H9 (cell line): ENCODE measurements around the gene MICAL2. TPM values are rescaled to one million over a fixed set of nuclear protein-coding genes. Genes with fewer than 3 reads are reported as not detected.

ENCODE experiments used
- DNase-seq: peaks from one replicate; pipeline ENCODE4 v3.0.0-alpha.2; 2017
- H2AFZ ChIP-seq: one replicate; pipeline ENCODE4 v1.6.1; 2013; ENCODE audit warnings: mild to moderate bottlenecking, low read length, control low read depth, moderate library complexity
- H2AK5ac ChIP-seq: 2 replicates; pipeline ENCODE4 v1.6.1; 2013; ENCODE audit warnings: low read length, control low read depth, mixed read lengths; ENCODE audit not compliant: insufficient read length
- H2BK120ac ChIP-seq: one replicate; pipeline ENCODE4 v1.6.1; 2013; ENCODE audit warnings: low read depth, mild to moderate bottlenecking, low read length, control low read depth, inconsistent platforms; ENCODE audit not compliant: poor library complexity, severe bottlenecking
- H2BK12ac ChIP-seq: 2 replicates; pipeline ENCODE4 v1.6.1; 2013; ENCODE audit warnings: low read length, control low read depth, mixed read lengths, low read depth; ENCODE audit not compliant: insufficient read length
- H2BK15ac ChIP-seq: 2 replicates; pipeline ENCODE4 v1.6.1; 2013; ENCODE audit warnings: low read depth, low read length, control low read depth
- H2BK20ac ChIP-seq: one replicate; pipeline ENCODE4 v1.6.1; 2013; ENCODE audit warnings: low read depth, mild to moderate bottlenecking, low read length, control low read depth, inconsistent platforms; ENCODE audit not compliant: poor library complexity, severe bottlenecking
- H2BK5ac ChIP-seq: 2 replicates; pipeline ENCODE4 v1.6.1; 2013; ENCODE audit warnings: low read length, control low read depth, mixed read lengths; ENCODE audit not compliant: insufficient read length
- H3K14ac ChIP-seq: 2 replicates; pipeline ENCODE4 v1.6.1; 2013; ENCODE audit warnings: low read length, control low read depth; ENCODE audit not compliant: insufficient read depth
- H3K18ac ChIP-seq: 2 replicates; pipeline ENCODE4 v1.6.1; 2013; ENCODE audit warnings: low read depth, mild to moderate bottlenecking, mixed read lengths, low read length, control low read depth; ENCODE audit not compliant: insufficient read length
- H3K23ac ChIP-seq: 2 replicates; pipeline ENCODE4 v1.6.1; 2013; ENCODE audit warnings: low read length, control low read depth, mixed read lengths, low read depth; ENCODE audit not compliant: insufficient read length
- H3K23me2 ChIP-seq: 2 replicates; pipeline ENCODE4 v1.6.1; 2013; ENCODE audit warnings: low read depth, mild to moderate bottlenecking, mixed read lengths, low read length, control low read depth; ENCODE audit not compliant: insufficient read length, poor library complexity, severe bottlenecking
- H3K27ac ChIP-seq: 2 replicates; pipeline ENCODE4 v1.5.1; 2013; ENCODE audit warnings: low read length, control low read depth, mixed read lengths, low read depth; ENCODE audit not compliant: insufficient read length
- H3K27me3 ChIP-seq: 2 replicates; pipeline ENCODE4 v1.6.1; 2013; ENCODE audit warnings: low read length, control low read depth, inconsistent platforms; ENCODE audit not compliant: insufficient read depth
- H3K4ac ChIP-seq: 2 replicates; pipeline ENCODE4 v1.6.1; 2013; ENCODE audit warnings: low read depth, mild to moderate bottlenecking, control low read depth, inconsistent platforms, low read length, moderate library complexity
- H3K4me1 ChIP-seq: 2 replicates; pipeline ENCODE4 v1.6.1; 2013; ENCODE audit warnings: low read length, control low read depth, inconsistent platforms; ENCODE audit not compliant: insufficient read depth
- H3K4me2 ChIP-seq: 2 replicates; pipeline ENCODE4 v1.6.1; 2013; ENCODE audit warnings: low read length, control low read depth, mixed read lengths; ENCODE audit not compliant: insufficient read length, insufficient read depth
- H3K56ac ChIP-seq: 2 replicates; pipeline ENCODE4 v1.6.1; 2013; ENCODE audit warnings: low read depth, mild to moderate bottlenecking, mixed read lengths, low read length, control low read depth; ENCODE audit not compliant: insufficient read length
- H3K79me1 ChIP-seq: 2 replicates; pipeline ENCODE4 v1.6.1; 2013; ENCODE audit warnings: low read depth, mild to moderate bottlenecking, moderate library complexity, low read length, control low read depth, inconsistent platforms; ENCODE audit not compliant: insufficient read depth, poor library complexity, severe bottlenecking
- H3K79me2 ChIP-seq: 2 replicates; pipeline ENCODE4 v1.6.1; 2013; ENCODE audit warnings: low read length, control low read depth, inconsistent platforms; ENCODE audit not compliant: insufficient read depth
- H3K9ac ChIP-seq: 2 replicates; pipeline ENCODE4 v1.6.1; 2013; ENCODE audit warnings: low read length, control low read depth, mixed read lengths; ENCODE audit not compliant: insufficient read length; ENCODE audit errors: extremely low read depth
- H3K9me3 ChIP-seq: one replicate; pipeline ENCODE4 v1.6.1; 2013; ENCODE audit warnings: low read depth, low read length, inconsistent platforms; ENCODE audit not compliant: control insufficient read depth
- H3T11ph ChIP-seq: one replicate; pipeline ENCODE4 v1.6.1; 2013; ENCODE audit warnings: mild to moderate bottlenecking, low read length, control low read depth, inconsistent platforms
- H4K20me1 ChIP-seq: one replicate; pipeline ENCODE4 v1.6.1; 2013; ENCODE audit not compliant: control insufficient read depth, insufficient read length, insufficient read depth
- H4K5ac ChIP-seq: 2 replicates; pipeline ENCODE4 v1.6.1; 2013; ENCODE audit warnings: low read depth, mild to moderate bottlenecking, mixed read lengths, low read length, control low read depth; ENCODE audit not compliant: insufficient read length
- H4K8ac ChIP-seq: replicated peaks from 2 replicates; pipeline ENCODE4 v1.6.1; 2013; ENCODE audit warnings: low read length, control low read depth, mixed read lengths, low read depth; ENCODE audit not compliant: insufficient read length
- H4K91ac ChIP-seq: 2 replicates; pipeline ENCODE4 v1.6.1; 2013; ENCODE audit warnings: low read depth, mild to moderate bottlenecking, moderate library complexity, mixed read lengths, low read length, control low read depth; ENCODE audit not compliant: insufficient read length
- H3K27ac Mint-ChIP-seq, 3 experiments: 2 replicates in 2 of 3; 3 replicates in 1 of 3; pipeline ENCODE4 v1.8.0; 2020 to 2021; ENCODE audit warnings: mixed read lengths in 3 of 3, mild to moderate bottlenecking in 1 of 3, moderate library complexity in 1 of 3
- H3K27me3 Mint-ChIP-seq: 2 replicates; pipeline ENCODE4 v1.8.0; 2021; ENCODE audit warnings: low read depth, mild to moderate bottlenecking, moderate library complexity, mixed read lengths
- H3K36me3 Mint-ChIP-seq, 3 experiments: 2 replicates in 2 of 3; 3 replicates in 1 of 3; pipeline ENCODE4 v1.8.0; 2020 to 2021; ENCODE audit warnings: low read depth in 3 of 3, mixed read lengths in 3 of 3; ENCODE audit not compliant: insufficient read depth in 1 of 3
- H3K4me1 Mint-ChIP-seq, 2 experiments: 2 replicates each; pipeline ENCODE4 v1.8.0; 2020; ENCODE audit warnings: mixed read lengths in 2 of 2
- H3K4me3 Mint-ChIP-seq, 2 experiments: 2 replicates in 1 of 2; 3 replicates in 1 of 2; pipeline ENCODE4 v1.8.0; 2020 to 2021; ENCODE audit warnings: mild to moderate bottlenecking in 2 of 2, mixed read lengths in 2 of 2, moderate library complexity in 1 of 2
- H3K9me3 Mint-ChIP-seq, 2 experiments: 2 replicates in 1 of 2; 3 replicates in 1 of 2; pipeline ENCODE4 v1.8.0; 2020; ENCODE audit warnings: mild to moderate bottlenecking in 2 of 2, mixed read lengths in 2 of 2, moderate library complexity in 1 of 2
- WGBS: extraction: QIAGEN DNeasy Blood & Tissue Kit; methylation state at CpG from one replicate; pipeline ENCODE4 v1.1.7; 2013; ENCODE audit warnings: missing lambda C conversion rate, low lambda C conversion rate, mixed read lengths; ENCODE audit not compliant: insufficient read length; ENCODE audit errors: extremely low coverage; 5-methylcytosine and 5-hydroxymethylcytosine counted together
- total RNA-seq: library from RNA; stranded (reverse); gene quantifications from 2 replicates; pipeline ENCODE4 v1.2.1, GENCODE V29; 2021
- TF ChIP-seq, protein P1 (sequence below): fragments of 200-600 bp; sonication (generic); conservative IDR thresholded peaks from 3 replicates; pipeline ENCODE4 v1.8.0; 2021; ENCODE audit warnings: antibody characterized with exemption, mild to moderate bottlenecking

The MICAL2 gene
- total RNA-seq, 1 experiment from 2014 or later: 4.7 TPM

- H2AFZ ChIP-seq: no peak overlapping the region
- peaks cover 10 to 13% of the 10 kb centered on the region in 2 experiments for H3K4me1 Mint-ChIP-seq
- H2BK15ac ChIP-seq: no peak overlapping the region
- no peak overlapping the region for H2BK120ac ChIP-seq
- H3K9ac ChIP-seq: no peak overlapping the region
- no peak overlapping the region for H2BK20ac ChIP-seq
- no peaks in the 10 kb centered on the region for H3K79me2 ChIP-seq
- H3K27me3 Mint-ChIP-seq: no peaks in the 10 kb centered on the region; the same call in 1 of the 2 replicates
- H3K79me1 ChIP-seq: no peaks in the 10 kb centered on the region
- no peaks in the 10 kb centered on the region for H3K23me2 ChIP-seq
- no peak overlapping the region for H3K27ac ChIP-seq
- no peak overlapping the region for H2AK5ac ChIP-seq
- no peak overlapping the region for H2BK5ac ChIP-seq
- no peak overlapping the region for H3K14ac ChIP-seq
- H3K4me3 Mint-ChIP-seq: no peak overlapping the region
- no peak overlapping the region for H3K27ac Mint-ChIP-seq
- no peak overlapping the region for H3T11ph ChIP-seq
- DNase-seq: no peak
- H3K4me2 ChIP-seq: no peak overlapping the region
- no peaks in the 10 kb centered on the region for H3K9me3 Mint-ChIP-seq
- TF ChIP-seq, protein P1, sequence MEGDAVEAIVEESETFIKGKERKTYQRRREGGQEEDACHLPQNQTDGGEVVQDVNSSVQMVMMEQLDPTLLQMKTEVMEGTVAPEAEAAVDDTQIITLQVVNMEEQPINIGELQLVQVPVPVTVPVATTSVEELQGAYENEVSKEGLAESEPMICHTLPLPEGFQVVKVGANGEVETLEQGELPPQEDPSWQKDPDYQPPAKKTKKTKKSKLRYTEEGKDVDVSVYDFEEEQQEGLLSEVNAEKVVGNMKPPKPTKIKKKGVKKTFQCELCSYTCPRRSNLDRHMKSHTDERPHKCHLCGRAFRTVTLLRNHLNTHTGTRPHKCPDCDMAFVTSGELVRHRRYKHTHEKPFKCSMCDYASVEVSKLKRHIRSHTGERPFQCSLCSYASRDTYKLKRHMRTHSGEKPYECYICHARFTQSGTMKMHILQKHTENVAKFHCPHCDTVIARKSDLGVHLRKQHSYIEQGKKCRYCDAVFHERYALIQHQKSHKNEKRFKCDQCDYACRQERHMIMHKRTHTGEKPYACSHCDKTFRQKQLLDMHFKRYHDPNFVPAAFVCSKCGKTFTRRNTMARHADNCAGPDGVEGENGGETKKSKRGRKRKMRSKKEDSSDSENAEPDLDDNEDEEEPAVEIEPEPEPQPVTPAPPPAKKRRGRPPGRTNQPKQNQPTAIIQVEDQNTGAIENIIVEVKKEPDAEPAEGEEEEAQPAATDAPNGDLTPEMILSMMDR: no peak
- no peaks in the 10 kb centered on the region for H3K4me1 ChIP-seq
- no peak overlapping the region for H3K18ac ChIP-seq
- H3K56ac ChIP-seq: no peak overlapping the region
- H4K8ac ChIP-seq: no peak overlapping the region
- no peaks in the 10 kb centered on the region; a peak in 1 of 7 replicates for H3K36me3 Mint-ChIP-seq
- H3K4ac ChIP-seq: no peak overlapping the region
- no peaks in the 10 kb centered on the region for H3K9me3 ChIP-seq
- no CpG with 5 or more reads among the region's 3 CpGs for WGBS
- no peaks in the 10 kb centered on the region for H4K20me1 ChIP-seq
- H3K27me3 ChIP-seq: no peaks in the 10 kb centered on the region
- no peak overlapping the region for H3K23ac ChIP-seq
- no peak overlapping the region for H4K5ac ChIP-seq
- no peak overlapping the region for H2BK12ac ChIP-seq
- H4K91ac ChIP-seq: no peak overlapping the region
These were observed 59.4 kb downstream of the MICAL2 start for GRCh38 chr11:12169822-12170221.
